C4-2B (cell line): ENCODE results near the gene PGRMC1.
A peak's percentile ranks its signal among the peaks of the same experiment; 100 is the strongest.
"Not testable (repeated sequence)": the region's sequence is repeated elsewhere in the genome, so short reads cannot be mapped to it uniquely, and the experiment has no call there.

Experiments
- H3K27ac ChIP-seq: fragments of 450-650 bp; 2 replicates; pipeline ENCODE4 v1.5.1; 2017
- ZFX ChIP-seq: fragments of 450-650 bp; IDR thresholded peaks from 2 replicates; pipeline ENCODE4 v1.6.1; 2017
- TF ChIP-seq, protein P1 (sequence below): fragments of 450-650 bp; conservative IDR thresholded peaks from 2 replicates; pipeline ENCODE4 v1.5.1; 2017; ENCODE audit warnings: mild to moderate bottlenecking

PGRMC1 gene

GRCh38 chrX:119251386-119251785, 15.3 kb downstream of the PGRMC1 start:
- no peak overlapping the region for H3K27ac ChIP-seq
- TF ChIP-seq, protein P1, sequence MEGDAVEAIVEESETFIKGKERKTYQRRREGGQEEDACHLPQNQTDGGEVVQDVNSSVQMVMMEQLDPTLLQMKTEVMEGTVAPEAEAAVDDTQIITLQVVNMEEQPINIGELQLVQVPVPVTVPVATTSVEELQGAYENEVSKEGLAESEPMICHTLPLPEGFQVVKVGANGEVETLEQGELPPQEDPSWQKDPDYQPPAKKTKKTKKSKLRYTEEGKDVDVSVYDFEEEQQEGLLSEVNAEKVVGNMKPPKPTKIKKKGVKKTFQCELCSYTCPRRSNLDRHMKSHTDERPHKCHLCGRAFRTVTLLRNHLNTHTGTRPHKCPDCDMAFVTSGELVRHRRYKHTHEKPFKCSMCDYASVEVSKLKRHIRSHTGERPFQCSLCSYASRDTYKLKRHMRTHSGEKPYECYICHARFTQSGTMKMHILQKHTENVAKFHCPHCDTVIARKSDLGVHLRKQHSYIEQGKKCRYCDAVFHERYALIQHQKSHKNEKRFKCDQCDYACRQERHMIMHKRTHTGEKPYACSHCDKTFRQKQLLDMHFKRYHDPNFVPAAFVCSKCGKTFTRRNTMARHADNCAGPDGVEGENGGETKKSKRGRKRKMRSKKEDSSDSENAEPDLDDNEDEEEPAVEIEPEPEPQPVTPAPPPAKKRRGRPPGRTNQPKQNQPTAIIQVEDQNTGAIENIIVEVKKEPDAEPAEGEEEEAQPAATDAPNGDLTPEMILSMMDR = no peak
- TF ChIP-seq ZFX = no peak

- TF ChIP-seq, protein P1 = no peak
- TF ChIP-seq ZFX = no peak
- no peak overlapping the region for H3K27ac ChIP-seq
Measured at GRCh38 chrX:119252716-119253115, 16.6 kb downstream of the PGRMC1 start.

DNA sequence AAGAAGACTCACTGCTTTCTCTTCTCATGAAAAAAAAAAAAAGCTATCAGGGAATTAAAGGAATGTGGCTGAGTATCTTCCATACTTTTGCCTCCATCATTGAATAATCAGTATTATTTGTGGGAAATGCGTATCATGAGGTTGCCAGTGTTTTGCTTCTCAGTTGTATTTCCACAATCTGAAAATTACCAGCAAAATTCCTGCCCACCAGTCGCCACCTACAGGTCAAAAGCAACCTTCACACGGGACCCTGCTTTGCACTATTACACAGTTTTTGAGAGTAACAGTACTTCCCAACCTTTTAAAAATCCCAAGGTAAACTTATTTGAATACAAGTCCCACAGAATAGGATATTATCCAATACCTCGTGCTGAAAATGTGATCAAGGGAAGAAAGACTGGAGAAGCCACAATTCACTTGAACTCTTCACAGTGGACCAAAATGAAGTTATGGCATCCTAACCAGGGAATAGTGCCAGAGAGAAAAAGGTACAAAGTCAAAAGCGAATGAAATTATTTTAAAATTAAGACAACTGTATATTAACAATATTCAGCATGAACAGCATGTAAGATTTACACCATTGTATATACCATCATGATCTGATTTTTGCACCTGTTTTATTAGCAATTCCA, 30.4 kb downstream of the PGRMC1 start:
- no peak overlapping the region for H3K27ac ChIP-seq
- no peak for TF ChIP-seq ZFX
- TF ChIP-seq, protein P1 = peak; percentile 82

DNA sequence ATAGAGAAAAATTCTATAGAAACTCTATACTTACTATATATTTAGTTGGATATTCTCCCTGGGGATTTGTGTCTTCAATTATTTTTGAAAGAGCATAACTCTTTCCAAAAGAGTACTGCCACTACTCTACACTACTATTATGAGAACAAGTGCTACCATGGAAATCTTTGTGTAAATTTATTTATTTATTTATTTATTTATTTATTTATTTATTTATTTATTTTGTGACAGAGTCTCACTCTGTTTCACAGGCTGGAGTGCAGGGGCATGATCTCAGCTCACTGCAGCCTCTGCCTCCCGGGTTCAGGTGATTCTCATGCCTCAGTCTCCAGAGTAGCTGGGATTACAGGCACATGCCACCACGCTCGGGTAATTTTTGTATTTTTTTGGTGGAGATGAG, 31.0 kb downstream of the PGRMC1 start:
- H3K27ac ChIP-seq = not testable (repeated sequence)

DNA sequence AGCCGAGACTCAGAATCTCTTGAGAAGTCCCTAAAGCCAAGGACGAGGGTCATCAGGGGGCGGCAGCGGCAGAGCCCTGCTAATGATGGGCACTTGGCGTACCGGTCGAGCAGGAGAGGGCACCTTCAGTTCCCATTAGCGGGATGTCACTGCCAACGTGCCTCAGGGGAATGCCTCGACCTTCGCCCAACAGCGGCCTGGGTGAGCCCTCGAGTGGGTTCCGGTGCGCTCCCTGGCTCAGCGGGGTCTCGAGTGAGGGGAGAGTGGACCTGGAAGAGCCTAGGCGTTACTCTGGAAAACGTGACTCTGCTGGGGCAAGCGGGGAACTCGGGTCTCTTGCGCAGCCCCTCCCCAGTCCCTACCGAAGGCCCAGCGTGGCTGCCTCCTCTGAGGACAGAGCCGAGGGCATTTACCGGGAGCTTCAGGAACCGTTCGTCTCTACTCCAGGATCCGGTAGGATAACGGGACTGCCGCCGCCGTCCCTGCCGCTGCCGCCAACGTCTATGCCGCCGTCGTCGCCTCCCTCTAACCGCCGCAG, 36.9 kb downstream of the PGRMC1 start:
- no peak for TF ChIP-seq ZFX
- TF ChIP-seq, protein P1 = no peak
- H3K27ac ChIP-seq = no peak overlapping the region

- TF ChIP-seq, protein P1 = no peak
- TF ChIP-seq ZFX = no peak
- H3K27ac ChIP-seq = no peak overlapping the region
Measured at GRCh38 chrX:119273420-119274192, 37.5 kb downstream of the PGRMC1 start.

- not testable (repeated sequence) for H3K27ac ChIP-seq
Measured at GRCh38 chrX:119282347-119282746, 46.3 kb downstream of the PGRMC1 start.

GRCh38 chrX:119288890-119289393, 52.9 kb downstream of the PGRMC1 start:
- no peak overlapping the region for H3K27ac ChIP-seq
- no peak for TF ChIP-seq ZFX
- TF ChIP-seq, protein P1 = no peak; the same call in 1 of the 2 replicates
